ENCODE data around the gene SLC25A14. TPM values are rescaled to one million over a fixed set of nuclear protein-coding genes. Genes with fewer than 3 reads are reported as not detected.
"Not testable (repeated sequence)": the region's sequence is repeated elsewhere in the genome, so short reads cannot be mapped to it uniquely, and the experiment has no call there.

The SLC25A14 gene
- total RNA-seq, 1 donor from 2014 or later = 7.4 TPM

DNA sequence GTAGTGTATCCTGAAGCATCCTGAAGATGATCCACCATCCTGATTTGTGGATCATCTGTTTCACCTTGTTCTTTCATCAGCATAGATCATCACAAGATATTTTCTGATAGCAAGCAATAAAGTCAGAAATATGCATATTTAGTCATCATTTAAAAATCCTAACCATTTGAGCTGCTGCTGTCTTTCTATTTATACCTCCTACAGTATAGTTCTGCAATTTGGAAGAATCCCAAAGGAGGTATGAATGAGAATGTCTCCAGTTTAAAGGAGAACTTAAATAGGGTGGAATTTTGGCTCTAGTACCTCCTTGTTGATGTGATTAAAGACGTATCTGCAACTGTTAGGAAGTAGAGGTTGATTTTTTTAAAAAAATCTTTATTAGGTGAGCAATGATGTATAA lies 7.6 kb downstream of the SLC25A14 start:
- TF ChIP-seq, protein P1, sequence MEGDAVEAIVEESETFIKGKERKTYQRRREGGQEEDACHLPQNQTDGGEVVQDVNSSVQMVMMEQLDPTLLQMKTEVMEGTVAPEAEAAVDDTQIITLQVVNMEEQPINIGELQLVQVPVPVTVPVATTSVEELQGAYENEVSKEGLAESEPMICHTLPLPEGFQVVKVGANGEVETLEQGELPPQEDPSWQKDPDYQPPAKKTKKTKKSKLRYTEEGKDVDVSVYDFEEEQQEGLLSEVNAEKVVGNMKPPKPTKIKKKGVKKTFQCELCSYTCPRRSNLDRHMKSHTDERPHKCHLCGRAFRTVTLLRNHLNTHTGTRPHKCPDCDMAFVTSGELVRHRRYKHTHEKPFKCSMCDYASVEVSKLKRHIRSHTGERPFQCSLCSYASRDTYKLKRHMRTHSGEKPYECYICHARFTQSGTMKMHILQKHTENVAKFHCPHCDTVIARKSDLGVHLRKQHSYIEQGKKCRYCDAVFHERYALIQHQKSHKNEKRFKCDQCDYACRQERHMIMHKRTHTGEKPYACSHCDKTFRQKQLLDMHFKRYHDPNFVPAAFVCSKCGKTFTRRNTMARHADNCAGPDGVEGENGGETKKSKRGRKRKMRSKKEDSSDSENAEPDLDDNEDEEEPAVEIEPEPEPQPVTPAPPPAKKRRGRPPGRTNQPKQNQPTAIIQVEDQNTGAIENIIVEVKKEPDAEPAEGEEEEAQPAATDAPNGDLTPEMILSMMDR (IDR thresholded peaks at IDR 0.05; ENCODE audit: insufficient read depth, low read length, severe bottlenecking) = no peak
- no peak for DNase-seq (ENCODE audit: low read depth)

DNA sequence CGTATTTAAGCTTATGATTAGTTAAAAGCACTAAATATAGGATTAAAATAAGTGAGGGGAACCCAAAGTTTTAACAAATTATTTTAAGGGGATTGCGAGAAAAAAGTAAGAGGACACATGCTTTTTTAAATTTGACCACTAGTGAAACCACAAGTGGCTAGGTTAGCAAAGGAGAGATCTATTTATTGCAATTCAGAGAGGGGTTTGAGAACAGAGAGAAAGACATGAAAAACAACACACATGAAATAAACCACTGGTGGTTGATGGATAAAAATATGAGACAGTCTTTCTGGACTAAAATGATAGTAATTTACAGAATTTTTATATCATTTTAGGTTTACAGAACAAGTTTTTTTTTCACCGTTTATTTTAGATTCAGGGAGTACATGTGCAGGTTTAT lies 11.8 kb downstream of the SLC25A14 start:
- H3K4me3 ChIP-seq (ENCODE audit: low read depth, low read length) = no peak overlapping the region
- no peak for FAIRE-seq
- TF ChIP-seq, protein P1 (IDR thresholded peaks at IDR 0.05; ENCODE audit: insufficient read depth, low read length, severe bottlenecking) = no peak

More for the DNA sequence above, 7.6 kb downstream of the SLC25A14 start:
- no peak for FAIRE-seq
- Histone ChIP-seq H3K4me3 (ENCODE audit: low read depth, low read length) (no peak overlapping the region), H3K36me3 (ENCODE audit: control insufficient read depth, insufficient read depth, low read length) (no peaks in the 10 kb centered on the region), H3K27me3 (ENCODE audit: control insufficient read depth, insufficient read depth, low read length) (no peaks in the 10 kb centered on the region)

DNA sequence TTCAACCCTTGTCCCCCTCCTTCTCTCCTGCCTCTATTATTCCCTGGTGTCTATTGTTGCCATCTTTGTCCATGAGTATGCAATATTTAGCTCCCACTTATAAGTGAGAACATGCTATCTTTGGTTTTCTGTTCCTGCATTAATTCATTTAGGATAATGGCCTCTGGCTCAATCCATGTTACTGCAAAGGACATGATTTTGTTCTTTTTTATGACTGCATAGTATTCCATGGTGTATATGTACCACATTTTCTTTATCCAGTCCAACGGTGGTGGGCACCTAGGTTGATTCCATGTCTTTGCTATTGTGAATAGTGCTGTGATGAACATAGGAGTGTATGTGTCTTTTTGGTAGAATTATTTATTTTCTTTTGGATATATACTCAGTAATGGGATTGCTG lies 12.3 kb downstream of the SLC25A14 start:
- not testable (repeated sequence) for FAIRE-seq; H3K36me3 ChIP-seq (ENCODE audit: control insufficient read depth, insufficient read depth, low read length); H3K27me3 ChIP-seq (ENCODE audit: control insufficient read depth, insufficient read depth, low read length); H3K4me3 ChIP-seq (ENCODE audit: low read depth, low read length); DNase-seq (ENCODE audit: low read depth)

More for the DNA sequence above, 11.8 kb downstream of the SLC25A14 start:
- no peak for DNase-seq (ENCODE audit: low read depth)
- Histone ChIP-seq H3K36me3 (ENCODE audit: control insufficient read depth, insufficient read depth, low read length) (no peaks in the 10 kb centered on the region), H3K27me3 (ENCODE audit: control insufficient read depth, insufficient read depth, low read length) (no peaks in the 10 kb centered on the region)

DNA sequence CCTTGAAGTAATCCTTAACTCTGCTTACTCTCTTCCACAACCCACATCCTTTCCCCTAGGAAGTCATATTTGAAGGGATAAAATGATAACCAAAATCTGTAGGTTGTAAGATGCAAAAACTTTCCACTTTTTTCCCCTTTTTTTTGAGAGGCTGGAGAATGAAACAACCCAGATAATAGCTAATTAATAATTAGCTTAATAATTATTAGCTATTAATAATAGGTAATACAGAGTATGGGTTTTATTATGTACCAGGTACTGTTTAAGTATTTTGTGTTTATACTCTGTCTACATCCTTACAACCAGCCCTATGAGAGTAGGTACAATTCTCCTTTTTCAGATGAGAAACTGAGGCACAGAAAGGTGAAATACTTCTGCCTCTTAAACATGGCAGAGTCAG lies 36.4 kb downstream of the SLC25A14 start:
- FAIRE-seq = no peak
- no peaks in the 10 kb centered on the region for H3K36me3 ChIP-seq (ENCODE audit: control insufficient read depth, insufficient read depth, low read length)
- TF ChIP-seq, protein P1 (IDR thresholded peaks at IDR 0.05; ENCODE audit: insufficient read depth, low read length, severe bottlenecking) = no peak
- DNase-seq (ENCODE audit: low read depth) = no peak
- H3K4me3 ChIP-seq (ENCODE audit: low read depth, low read length) = no peak overlapping the region
- H3K27me3 ChIP-seq (ENCODE audit: control insufficient read depth, insufficient read depth, low read length) = no peaks in the 10 kb centered on the region

DNA sequence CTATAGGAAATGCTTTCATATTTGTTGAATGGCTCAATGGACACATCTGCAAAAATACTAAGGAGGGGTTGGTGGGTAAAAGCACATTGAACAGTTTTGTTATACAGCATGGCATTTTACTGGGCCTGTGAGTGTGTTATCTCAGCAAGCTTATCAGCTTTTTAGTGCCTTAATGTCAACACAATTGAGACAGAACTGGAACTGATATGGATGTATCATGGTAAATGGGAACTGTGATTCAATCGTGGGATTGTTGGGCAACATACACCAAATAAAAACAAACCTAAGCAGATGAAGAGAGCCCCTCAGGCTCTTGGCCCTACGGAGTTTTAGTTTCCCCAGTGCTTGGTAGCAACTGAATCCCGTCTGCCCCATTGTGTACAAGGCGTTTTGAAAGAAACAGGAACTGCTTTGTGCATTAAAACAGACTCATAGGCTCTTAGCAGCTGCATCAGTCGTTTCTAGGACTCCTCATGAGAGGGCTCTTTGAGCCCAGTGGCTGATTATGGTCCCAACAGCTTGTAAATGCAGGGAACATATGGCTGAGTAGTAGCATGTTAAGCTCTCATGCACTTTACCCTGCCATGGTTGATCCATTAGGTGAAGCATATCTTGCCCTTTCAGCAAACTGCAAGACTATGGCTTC lies 38.4 kb downstream of the SLC25A14 start:
- H3K36me3 ChIP-seq (ENCODE audit: control insufficient read depth, insufficient read depth, low read length) = no peaks in the 10 kb centered on the region
- DNase-seq (ENCODE audit: low read depth) (no peak), FAIRE-seq (no peak)
- H3K4me3 ChIP-seq (ENCODE audit: low read depth, low read length) = no peak overlapping the region
- TF ChIP-seq, protein P1 (IDR thresholded peaks at IDR 0.05; ENCODE audit: insufficient read depth, low read length, severe bottlenecking) = no peak
- no peaks in the 10 kb centered on the region for H3K27me3 ChIP-seq (ENCODE audit: control insufficient read depth, insufficient read depth, low read length)

DNA sequence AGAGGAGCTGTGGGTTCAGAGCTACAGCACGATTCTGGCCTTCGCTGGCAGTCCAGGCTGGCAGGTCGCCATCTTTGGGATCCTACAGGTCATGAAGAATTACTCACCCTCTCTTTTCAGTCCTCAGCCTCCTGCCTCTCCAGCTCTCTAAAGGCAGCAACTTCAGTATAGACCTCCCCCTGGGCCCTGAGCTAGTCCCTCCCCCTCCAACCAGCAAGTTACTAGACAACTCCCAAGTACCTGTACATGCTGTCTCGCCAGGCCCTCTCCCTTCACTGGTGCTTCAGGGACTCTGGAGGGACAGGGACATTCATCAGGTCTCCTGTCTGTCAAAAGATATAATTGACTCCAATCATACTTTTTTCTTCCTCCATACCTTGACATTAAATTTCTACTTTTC lies 45.8 kb downstream of the SLC25A14 start, which contains the start of gene GPR119:
TSS of gene GPR119 (minus strand) at position 155 of the 400 bp plus-strand sequence. CDS start 227 bp downstream, outside the sequence.
- Histone ChIP-seq H3K27me3 (ENCODE audit: control insufficient read depth, insufficient read depth, low read length) (no peaks in the 10 kb centered on the region), H3K36me3 (ENCODE audit: control insufficient read depth, insufficient read depth, low read length) (no peaks in the 10 kb centered on the region), H3K4me3 (ENCODE audit: low read depth, low read length) (no peak within 1 kb of the TSS)
- no peak for FAIRE-seq
- TF ChIP-seq, protein P1 (IDR thresholded peaks at IDR 0.05; ENCODE audit: insufficient read depth, low read length, severe bottlenecking) = no peak
- DNase-seq (ENCODE audit: low read depth) = no peak

Measured in bronchial epithelial cell (primary cell).